NB4 (cell line): Measurements from ENCODE around the gene DAPK3.
"Not testable (repeated sequence)": the region's sequence is repeated elsewhere in the genome, so short reads cannot be mapped to it uniquely, and the experiment has no call there.

Experiments
- DNase-seq: peaks from one replicate; pipeline ENCODE4 v3.0.0; 2010; ENCODE audit warnings: low read depth
- H3K4me3 ChIP-seq: one replicate; pipeline ENCODE4 v1.5.1; 2011; ENCODE audit warnings: mild to moderate bottlenecking, low read depth, low read length, moderate library complexity
- CTCF ChIP-seq: IDR thresholded peaks from one replicate; pipeline ENCODE4 v1.5.1; 2012; ENCODE audit warnings: low read depth, low read length
- MAX ChIP-seq: IDR thresholded peaks from 2 replicates; pipeline ENCODE4 v1.6.1; 2011; ENCODE audit warnings: low read depth, low read length
- MYC ChIP-seq: IDR thresholded peaks from 2 replicates; pipeline ENCODE4 v1.6.1; 2011; ENCODE audit warnings: low read depth, low read length
- POLR2A ChIP-seq: IDR thresholded peaks from 2 replicates; pipeline ENCODE4 v1.6.1; 2011; ENCODE audit warnings: mild to moderate bottlenecking; ENCODE audit not compliant: insufficient read length; ENCODE audit errors: extremely low read depth

The DAPK3 gene

GRCh38 chr19:4012092-4012974, 41.4 kb upstream of the DAPK3 start:
- DNase-seq: no peak
- TF ChIP-seq CTCF (no peak), POLR2A (no peak), MYC (no peak), MAX (no peak)
- no peak overlapping the region for H3K4me3 ChIP-seq

GRCh38 chr19:4011430-4011829, 40.5 kb upstream of the DAPK3 start:
- not testable (repeated sequence) for DNase-seq, H3K4me3 ChIP-seq

- no peak overlapping the region for H3K4me3 ChIP-seq
- no peak for DNase-seq
- TF ChIP-seq POLR2A: no peak
- no peak for TF ChIP-seq MAX
- TF ChIP-seq MYC: no peak
- TF ChIP-seq CTCF: no peak
Observed at GRCh38 chr19:4010808-4011110, 39.9 kb upstream of the DAPK3 start.

- TF ChIP-seq CTCF (no peak), MYC (no peak), MAX (no peak), POLR2A (no peak)
- no peak overlapping the region for H3K4me3 ChIP-seq
- DNase-seq: no peak
Observed at GRCh38 chr19:4009990-4010807, 39.3 kb upstream of the DAPK3 start.

GRCh38 chr19:4007836-4008539, 37.1 kb upstream of the DAPK3 start:
- no peak for DNase-seq
- peak overlapping the region; percentile 72 for H3K4me3 ChIP-seq
- TF ChIP-seq POLR2A (no peak), MYC (no peak), MAX (no peak), CTCF (no peak)
